HepG2 (cell line): ENCODE measurements around the gene KDELR3. TPM values are rescaled to one million over a fixed set of nuclear protein-coding genes. Genes with fewer than 3 reads are reported as not detected.

Experiments used
- ATAC-seq: fragments of 200-7000 bp; cut with Tn5 transposase; 3 replicates; pipeline ENCODE4 v1.9.1; 2020; ENCODE audit warnings: mild to moderate bottlenecking, moderate library complexity
- BruUV-seq: library from RNA; stranded (reverse); fragments of 400-500 nt; replicated peaks from 2 replicates; lab custom pipeline; 2021; lab: Mats Ljungman, UMichigan
- CTCF ChIA-PET: fragments of 300-600 bp; formaldehyde crosslinking; extraction: SDS; loops from one replicate; lab custom pipeline; 2021; ENCODE audit warnings: low total read pairs, inconsistent platforms, low intra/inter-chr PET ratio; lab: Yijun Ruan, JAX
- POLR2A ChIA-PET: fragments of 350-600 bp; sonication (Branson Sonifier 250); formaldehyde crosslinking; loops from one replicate; lab custom pipeline; 2020; ENCODE audit warnings: antibody characterized with exemption, inconsistent platforms; lab: Yijun Ruan, JAX
- DNase-seq: peaks from one replicate; pipeline ENCODE4 v3.0.0-alpha.2; 2015; ENCODE audit warnings: low spot score
- FAIRE-seq: peaks from 3 replicates; lab custom pipeline; 2011; peaks lifted over from hg19 to GRCh38; lab: Jason Lieb, UNC
- H2AFZ ChIP-seq: one replicate; pipeline ENCODE4 v1.6.1; 2011; ENCODE audit warnings: low read length, inconsistent platforms
- H3K27ac ChIP-seq: fragments of 300-600 bp; 3 replicates; pipeline ENCODE4 v1.8.0; 2011; ENCODE audit warnings: mixed run types, mild to moderate bottlenecking, mixed read lengths, low read length, inconsistent platforms; ENCODE audit not compliant: insufficient read depth; ENCODE audit errors: extremely low read length
- H3K27me3 ChIP-seq, 2 experiments: fragments of 200-600 bp in 1 of 2; 2 replicates in 1 of 2; 3 replicates in 1 of 2; pipeline versions ENCODE4 v1.6.0 to v1.8.0; 2011; ENCODE audit warnings: low read length in 2 of 2, mild to moderate bottlenecking in 2 of 2, moderate library complexity in 2 of 2, inconsistent platforms in 1 of 2; ENCODE audit not compliant: insufficient read depth in 2 of 2, control insufficient read depth in 1 of 2
- H3K36me3 ChIP-seq, 2 experiments: fragments of 200-600 bp in 1 of 2; replicated peaks in 1 of 2; 2 replicates in 1 of 2; 3 replicates in 1 of 2; pipeline versions ENCODE4 v1.5.1 to v1.8.0; 2011; ENCODE audit warnings: low read length in 2 of 2, inconsistent platforms in 1 of 2; ENCODE audit not compliant: insufficient read depth in 2 of 2, control insufficient read depth in 1 of 2
- H3K4me1 ChIP-seq: 2 replicates; pipeline ENCODE4 v1.5.1; 2012; ENCODE audit warnings: low read length, inconsistent platforms; ENCODE audit not compliant: insufficient read depth
- H3K4me2 ChIP-seq: 2 replicates; pipeline ENCODE4 v1.6.0; 2011; ENCODE audit warnings: low read depth, low read length, inconsistent platforms
- H3K4me3 ChIP-seq, 3 experiments: fragments of 200-600 bp in 1 of 3; sonication (generic), shearing (Covaris generic) in 1 of 3; replicated peaks in 1 of 3; 2 replicates each; pipeline ENCODE4 v1.5.1; 2011 to 2016; ENCODE audit warnings: low read length in 3 of 3, inconsistent platforms in 2 of 3, low read depth in 2 of 3, mild to moderate bottlenecking in 2 of 3, control low read depth in 1 of 3, mixed read lengths in 1 of 3; ENCODE audit not compliant: insufficient read depth in 1 of 3
- H3K79me2 ChIP-seq: one replicate; pipeline ENCODE4 v1.6.1; 2011; ENCODE audit warnings: low read length, inconsistent platforms; ENCODE audit not compliant: insufficient read depth
- H3K9ac ChIP-seq: 2 replicates; pipeline ENCODE4 v1.6.0; 2011; ENCODE audit warnings: mild to moderate bottlenecking, low read depth, low read length, inconsistent platforms; ENCODE audit not compliant: insufficient read depth
- H3K9me3 ChIP-seq: 2 replicates; pipeline ENCODE4 v1.5.1; 2012; ENCODE audit warnings: mild to moderate bottlenecking, low read length
- H4K20me1 ChIP-seq: 2 replicates; pipeline ENCODE4 v1.6.0; 2011; ENCODE audit warnings: inconsistent platforms, mild to moderate bottlenecking, low read length, moderate library complexity; ENCODE audit not compliant: insufficient read depth
- AGO1 ChIP-seq: fragments of 200-400 bp; formaldehyde crosslinking; IDR thresholded peaks from 2 replicates; pipeline ENCODE4 v1.6.1; 2017; ENCODE audit warnings: mild to moderate bottlenecking, low read depth, low read length, moderate library complexity; ENCODE audit not compliant: poor library complexity, severe bottlenecking
- FOXO1 ChIP-seq: sonication (generic); formaldehyde crosslinking; IDR thresholded peaks from 2 replicates; pipeline ENCODE4 v1.4.0; 2020; ENCODE audit warnings: missing genetic modification reagents
- HNRNPK ChIP-seq: fragments of 200-400 bp; formaldehyde crosslinking; IDR thresholded peaks from 2 replicates; pipeline ENCODE4 v1.6.1; 2018; ENCODE audit warnings: low read length, low read depth, moderate library complexity, mild to moderate bottlenecking; ENCODE audit not compliant: poor library complexity, severe bottlenecking
- KLF15 ChIP-seq: sonication (generic); formaldehyde crosslinking; IDR thresholded peaks from 2 replicates; pipeline ENCODE4 v1.8.1; 2023; ENCODE audit warnings: borderline replicate concordance, mild to moderate bottlenecking, inconsistent platforms, missing genetic modification reagents, mixed read lengths
- MAZ ChIP-seq, 2 experiments: sonication (generic) in 1 of 2; formaldehyde crosslinking in 1 of 2; IDR thresholded peaks; 2 replicates each; pipeline versions ENCODE4 v1.5.0 to v1.6.1; 2012 to 2020; ENCODE audit warnings: low read depth in 2 of 2, mild to moderate bottlenecking in 2 of 2, borderline replicate concordance in 1 of 2, improper control_type of control experiment in 1 of 2, low read length in 1 of 2, missing genetic modification reagents in 1 of 2, moderate library complexity in 1 of 2
- MTF2 ChIP-seq: sonication (generic); formaldehyde crosslinking; IDR thresholded peaks from 2 replicates; pipeline ENCODE4 v1.5.0; 2020; ENCODE audit warnings: missing genetic modification reagents, borderline replicate concordance
- MYC ChIP-seq: sonication (generic); formaldehyde crosslinking; IDR thresholded peaks from 2 replicates; pipeline ENCODE4 v1.9.0; 2021; ENCODE audit warnings: missing genetic modification reagents, borderline replicate concordance
- PCBP1 ChIP-seq: fragments of 200-400 bp; formaldehyde crosslinking; IDR thresholded peaks from 2 replicates; pipeline ENCODE4 v1.6.1; 2017; ENCODE audit warnings: mild to moderate bottlenecking, low read depth, low read length, borderline replicate concordance
- POLR2G ChIP-seq: fragments of 200-400 bp; formaldehyde crosslinking; IDR thresholded peaks from 2 replicates; pipeline ENCODE4 v1.6.1; 2018; ENCODE audit warnings: mild to moderate bottlenecking, low read depth, low read length, moderate library complexity
- ZBTB7B ChIP-seq: sonication (generic); formaldehyde crosslinking; IDR thresholded peaks from 2 replicates; pipeline ENCODE4 v1.4.0; 2020; ENCODE audit warnings: missing genetic modification reagents
- ZNF549 ChIP-seq: sonication (generic); formaldehyde crosslinking; IDR thresholded peaks from 2 replicates; pipeline ENCODE4 v1.5.0; 2020; ENCODE audit warnings: missing genetic modification reagents
- ZNF761 ChIP-seq: sonication (generic); formaldehyde crosslinking; conservative IDR thresholded peaks from 2 replicates; pipeline ENCODE4 v1.4.0; 2020; ENCODE audit warnings: mild to moderate bottlenecking, missing genetic modification reagents
- WGBS: methylation state at CpG from one replicate; pipeline ENCODE4 v1.1.6; 2017; ENCODE audit warnings: low lambda C conversion rate; 5-methylcytosine and 5-hydroxymethylcytosine counted together
- in situ Hi-C: cut with HindIII; loops from 2 replicates; pipeline ENCODE4 v1.10.0; 2017; ENCODE audit warnings: low pct_unique_long_range_greater_than_20kb; ENCODE audit not compliant: extremely low pct_ligation_motif_present
- intact Hi-C: fragments of 100-400 bp; cut with micrococcal nuclease; formaldehyde crosslinking; loops from one replicate; pipeline ENCODE4 v1.10.0; 2022; ENCODE audit not compliant: unreplicated experiment
- polyA plus RNA-seq, 8 experiments: library from polyadenylated mRNA; depleted of rRNA in 3 of 8; stranded (reverse) in 7 of 8; unstranded in 1 of 8; fragments of >200 nt; fragmentation: Illumina TruSeq in 4 of 8; extraction: Trizol in 4 of 8; gene quantifications; 2 replicates each; pipeline versions ENCODE4 v1.2.1 to v1.2.3, GENCODE V29; 2011 to 2016; ENCODE audit warnings: low read depth in 4 of 8, missing spikeins in 1 of 8, mixed read lengths in 1 of 8; ENCODE audit not compliant: insufficient read depth in 1 of 8
- total RNA-seq, 5 experiments: library from RNA; depleted of rRNA; stranded (reverse); fragments of >200 nt; fragmentation: Illumina TruSeq; extraction: Trizol; gene quantifications; 2 replicates each; pipeline ENCODE4 v1.2.3, GENCODE V29; 2016; ENCODE audit warnings: low read depth in 1 of 5
- TF ChIP-seq, protein P1 (sequence below): sonication (generic); formaldehyde crosslinking; IDR thresholded peaks from 2 replicates; pipeline ENCODE4 v1.4.0; 2020; ENCODE audit warnings: missing genetic modification reagents
- TF ChIP-seq, protein P2 (sequence below): sonication (generic); formaldehyde crosslinking; IDR thresholded peaks from 2 replicates; pipeline ENCODE4 v1.4.0; 2020; ENCODE audit warnings: missing genetic modification reagents
- TF ChIP-seq, protein P3 (sequence below): IDR thresholded peaks from 2 replicates; pipeline ENCODE4 v1.6.1; 2016; ENCODE audit warnings: low read depth
- TF ChIP-seq, protein P4 (sequence below): sonication (generic); formaldehyde crosslinking; IDR thresholded peaks from 2 replicates; pipeline ENCODE4 v1.4.0; 2020; ENCODE audit warnings: missing genetic modification reagents

The KDELR3 gene
- total and polyA plus RNA-seq, 2 of the 13 experiments (the other 11 are each of a cell fraction or from before 2014, with no cell fraction given) = 24.2 to 65.7 TPM

DNA sequence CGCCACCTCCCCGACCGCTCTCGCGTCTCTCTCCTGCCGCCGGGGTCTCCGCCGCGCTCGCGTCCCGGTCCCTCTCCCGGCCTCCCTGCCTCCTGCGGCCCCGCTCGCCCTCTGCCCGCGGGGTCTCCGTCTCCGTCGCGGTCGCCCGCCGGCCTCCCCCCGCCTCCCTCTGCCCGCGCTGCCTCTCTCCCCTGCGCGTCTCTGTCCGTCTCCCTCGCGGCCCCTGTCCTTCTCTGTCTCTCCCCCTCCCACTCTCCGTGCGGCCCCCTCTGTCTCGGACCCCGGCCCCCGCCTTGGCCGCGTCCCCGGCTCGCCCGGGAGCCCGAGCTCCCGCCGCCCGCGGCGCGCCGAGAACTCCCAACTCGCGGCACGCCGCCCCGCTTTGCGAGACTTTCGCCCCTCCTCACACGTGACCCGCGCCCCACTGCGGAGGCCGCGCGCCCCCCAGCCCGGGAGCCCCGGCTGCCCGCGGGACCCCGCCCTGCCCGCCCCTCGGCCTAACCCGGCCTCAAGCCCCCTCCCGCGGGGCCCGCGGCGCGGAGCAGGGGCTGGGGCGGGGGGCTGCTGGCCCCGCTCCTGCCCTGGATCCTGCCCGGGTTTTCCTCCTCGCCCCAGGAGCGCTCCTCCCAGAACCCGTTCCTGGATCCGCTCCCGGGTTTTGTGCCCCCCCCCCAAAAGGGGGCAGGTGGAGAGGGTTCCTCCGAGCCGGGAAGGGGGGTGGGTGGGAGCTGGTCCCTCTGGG is 12.2 kb upstream of the KDELR3 start:
- BruUV-seq = no TSS peak
- intact Hi-C loops (no loop called here), in situ Hi-C loops (no loop called here)
- Histone ChIP-seq H3K36me3 (no peaks in the 10 kb centered on the region), H3K27me3 (peaks cover 17 to 78% of the 10 kb centered on the region in 2 experiments), H3K4me3 (peak overlapping the region; percentile 42 to 73 (median 47); a peak in 4 of 6 replicates), H2AFZ (no peak overlapping the region), H3K9me3 (no peaks in the 10 kb centered on the region), H3K4me2 (peak overlapping the region; percentile 58), H4K20me1 (no peaks in the 10 kb centered on the region), H3K27ac (no peak overlapping the region), H3K4me1 (peaks cover 19% of the 10 kb centered on the region), H3K9ac (no peak overlapping the region), H3K79me2 (no peaks in the 10 kb centered on the region)
- ChIA-PET POLR2A (no interaction called here), CTCF (no interaction called here)
- DNase-seq = no peak
- FAIRE-seq = no peak
- 5% methylated on average over 35 of the region's 90 CpGs for WGBS
- no peak for ATAC-seq
- TF ChIP-seq, protein P1, sequence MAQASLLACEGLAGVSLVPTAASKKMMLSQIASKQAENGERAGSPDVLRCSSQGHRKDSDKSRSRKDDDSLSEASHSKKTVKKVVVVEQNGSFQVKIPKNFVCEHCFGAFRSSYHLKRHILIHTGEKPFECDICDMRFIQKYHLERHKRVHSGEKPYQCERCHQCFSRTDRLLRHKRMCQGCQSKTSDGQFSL (CRISPR knock-in tag) = peak; percentile 99
- no peak for TF ChIP-seq POLR2G
- TF ChIP-seq KLF15 (CRISPR knock-in tag) = no peak
- TF ChIP-seq, protein P2, sequence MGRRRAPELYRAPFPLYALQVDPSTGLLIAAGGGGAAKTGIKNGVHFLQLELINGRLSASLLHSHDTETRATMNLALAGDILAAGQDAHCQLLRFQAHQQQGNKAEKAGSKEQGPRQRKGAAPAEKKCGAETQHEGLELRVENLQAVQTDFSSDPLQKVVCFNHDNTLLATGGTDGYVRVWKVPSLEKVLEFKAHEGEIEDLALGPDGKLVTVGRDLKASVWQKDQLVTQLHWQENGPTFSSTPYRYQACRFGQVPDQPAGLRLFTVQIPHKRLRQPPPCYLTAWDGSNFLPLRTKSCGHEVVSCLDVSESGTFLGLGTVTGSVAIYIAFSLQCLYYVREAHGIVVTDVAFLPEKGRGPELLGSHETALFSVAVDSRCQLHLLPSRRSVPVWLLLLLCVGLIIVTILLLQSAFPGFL (CRISPR knock-in tag) = no peak
- no peak; the same call in 1 of the 2 replicates for TF ChIP-seq ZBTB7B (CRISPR knock-in tag)
- TF ChIP-seq MAZ (IDR thresholded peaks at IDR 0.05; ENCODE audit: borderline replicate concordance, low read depth, low read length) = 0 out of 2 replicates have a peak, but pooled peaks have one; percentile 26
- no peak for TF ChIP-seq MAZ (CRISPR knock-in tag; IDR thresholded peaks at IDR 0.05; ENCODE audit: low read depth)
- TF ChIP-seq ZNF549 (CRISPR knock-in tag) = no peak
- no peak for TF ChIP-seq AGO1
- TF ChIP-seq, protein P3, sequence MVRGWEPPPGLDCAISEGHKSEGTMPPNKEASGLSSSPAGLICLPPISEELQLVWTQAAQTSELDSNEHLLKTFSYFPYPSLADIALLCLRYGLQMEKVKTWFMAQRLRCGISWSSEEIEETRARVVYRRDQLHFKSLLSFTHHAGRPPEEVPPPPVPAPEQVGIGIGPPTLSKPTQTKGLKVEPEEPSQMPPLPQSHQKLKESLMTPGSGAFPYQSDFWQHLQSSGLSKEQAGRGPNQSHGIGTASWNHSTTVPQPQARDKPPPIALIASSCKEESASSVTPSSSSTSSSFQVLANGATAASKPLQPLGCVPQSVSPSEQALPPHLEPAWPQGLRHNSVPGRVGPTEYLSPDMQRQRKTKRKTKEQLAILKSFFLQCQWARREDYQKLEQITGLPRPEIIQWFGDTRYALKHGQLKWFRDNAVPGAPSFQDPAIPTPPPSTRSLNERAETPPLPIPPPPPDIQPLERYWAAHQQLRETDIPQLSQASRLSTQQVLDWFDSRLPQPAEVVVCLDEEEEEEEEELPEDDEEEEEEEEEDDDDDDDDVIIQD = no peak
- TF ChIP-seq MTF2 = no peak; the same call in 1 of the 2 replicates
- TF ChIP-seq FOXO1 (CRISPR knock-in tag) = no peak
- TF ChIP-seq, protein P4, sequence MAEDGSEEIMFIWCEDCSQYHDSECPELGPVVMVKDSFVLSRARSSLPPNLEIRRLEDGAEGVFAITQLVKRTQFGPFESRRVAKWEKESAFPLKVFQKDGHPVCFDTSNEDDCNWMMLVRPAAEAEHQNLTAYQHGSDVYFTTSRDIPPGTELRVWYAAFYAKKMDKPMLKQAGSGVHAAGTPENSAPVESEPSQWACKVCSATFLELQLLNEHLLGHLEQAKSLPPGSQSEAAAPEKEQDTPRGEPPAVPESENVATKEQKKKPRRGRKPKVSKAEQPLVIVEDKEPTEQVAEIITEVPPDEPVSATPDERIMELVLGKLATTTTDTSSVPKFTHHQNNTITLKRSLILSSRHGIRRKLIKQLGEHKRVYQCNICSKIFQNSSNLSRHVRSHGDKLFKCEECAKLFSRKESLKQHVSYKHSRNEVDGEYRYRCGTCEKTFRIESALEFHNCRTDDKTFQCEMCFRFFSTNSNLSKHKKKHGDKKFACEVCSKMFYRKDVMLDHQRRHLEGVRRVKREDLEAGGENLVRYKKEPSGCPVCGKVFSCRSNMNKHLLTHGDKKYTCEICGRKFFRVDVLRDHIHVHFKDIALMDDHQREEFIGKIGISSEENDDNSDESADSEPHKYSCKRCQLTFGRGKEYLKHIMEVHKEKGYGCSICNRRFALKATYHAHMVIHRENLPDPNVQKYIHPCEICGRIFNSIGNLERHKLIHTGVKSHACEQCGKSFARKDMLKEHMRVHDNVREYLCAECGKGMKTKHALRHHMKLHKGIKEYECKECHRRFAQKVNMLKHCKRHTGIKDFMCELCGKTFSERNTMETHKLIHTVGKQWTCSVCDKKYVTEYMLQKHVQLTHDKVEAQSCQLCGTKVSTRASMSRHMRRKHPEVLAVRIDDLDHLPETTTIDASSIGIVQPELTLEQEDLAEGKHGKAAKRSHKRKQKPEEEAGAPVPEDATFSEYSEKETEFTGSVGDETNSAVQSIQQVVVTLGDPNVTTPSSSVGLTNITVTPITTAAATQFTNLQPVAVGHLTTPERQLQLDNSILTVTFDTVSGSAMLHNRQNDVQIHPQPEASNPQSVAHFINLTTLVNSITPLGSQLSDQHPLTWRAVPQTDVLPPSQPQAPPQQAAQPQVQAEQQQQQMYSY (CRISPR knock-in tag) = peak; percentile 99
- peak; percentile 70; the same call in 1 of the 2 replicates for TF ChIP-seq PCBP1
- 0 out of 2 replicates have a peak, but pooled peaks have one; percentile 31 for TF ChIP-seq ZNF761 (CRISPR knock-in tag)
- peak; percentile 14 for TF ChIP-seq HNRNPK
- TF ChIP-seq MYC (CRISPR knock-in tag) = no peak
